Stimulated activated naive CD8-positive, alpha-beta T cell treated with anti-CD3 and anti-CD28 coated beads, Interleukin-15, amount 100 ng/mL, for 72 hours (primary cell): Measurements from ENCODE around the gene ARHGAP32.

Experiments used
- ATAC-seq: fragments of 150-1000 bp; cut with Tn5 transposase; 2 replicates; pipeline ENCODE4 v1.10.0; 2021; ENCODE audit warnings: mild to moderate bottlenecking, moderate library complexity
- DNase-seq, 2 donors: peaks; one replicate each; pipeline ENCODE4 v3.0.0; 2021 to 2022
- H3K27ac Mint-ChIP-seq, 2 donors: one replicate each; pipeline ENCODE4 v1.8.0; 2022; ENCODE audit warnings: mild to moderate bottlenecking in 2 of 2, mixed read lengths in 2 of 2, moderate library complexity in 2 of 2
- H3K27me3 Mint-ChIP-seq: one replicate; pipeline ENCODE4 v1.8.0; 2022; ENCODE audit warnings: mixed read lengths
- H3K4me1 Mint-ChIP-seq: one replicate; pipeline ENCODE4 v1.8.0; 2022; ENCODE audit warnings: mild to moderate bottlenecking, mixed read lengths
- H3K4me3 Mint-ChIP-seq, 2 donors: one replicate each; pipeline ENCODE4 v1.8.0; 2022; ENCODE audit warnings: mild to moderate bottlenecking in 2 of 2, mixed read lengths in 2 of 2, moderate library complexity in 1 of 2
- H3K9me3 Mint-ChIP-seq, 2 donors: one replicate each; pipeline ENCODE4 v1.8.0; 2022; ENCODE audit warnings: mixed read lengths in 2 of 2

ARHGAP32 gene

GRCh38 chr11:128943428-128943976 lies 248.6 kb downstream of the ARHGAP32 start:
- H3K4me3 Mint-ChIP-seq = no peak overlapping the region
- peaks cover 17% of the 10 kb centered on the region for H3K27me3 Mint-ChIP-seq
- H3K27ac Mint-ChIP-seq = peak overlapping the region in 1 of 2 donors; percentile 4
- no peaks in the 10 kb centered on the region for H3K4me1 Mint-ChIP-seq
- H3K9me3 Mint-ChIP-seq = no peaks in the 10 kb centered on the region
- no peak for DNase-seq
- no peak for ATAC-seq

DNA sequence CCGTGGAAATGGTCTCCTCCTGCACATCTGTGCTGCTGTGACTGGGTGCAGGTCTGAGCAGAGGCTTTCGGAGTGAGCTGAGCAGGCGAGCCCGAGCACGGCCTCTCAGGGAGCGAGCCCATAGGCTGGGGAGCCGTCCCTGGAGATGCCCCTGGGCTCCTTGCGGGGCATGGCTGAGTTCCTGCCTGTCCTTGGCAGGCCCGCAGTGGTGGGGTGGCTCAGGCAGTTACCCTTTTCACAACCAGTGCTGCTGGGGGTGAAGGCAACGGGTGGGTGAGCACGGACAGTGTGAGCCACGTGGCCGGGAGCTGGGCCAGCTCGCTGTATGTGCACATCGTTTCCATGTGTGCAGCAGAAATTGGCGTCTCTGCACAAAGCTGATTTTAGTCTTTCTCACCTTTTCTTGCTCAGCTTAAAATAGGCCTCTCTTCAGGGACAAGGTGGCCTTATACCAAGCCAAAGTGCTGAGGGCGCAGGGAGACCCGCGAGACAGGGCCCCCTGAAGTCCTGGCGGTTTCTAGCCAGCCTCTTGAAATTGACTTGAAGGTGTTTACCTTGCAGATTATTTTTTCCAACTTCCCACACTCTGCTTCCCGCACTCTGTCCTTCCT lies 249.2 kb downstream of the ARHGAP32 start, which contains the start of gene TP53AIP1:
TSS of gene TP53AIP1 (minus strand) at position 55 of the 611 bp plus-strand sequence. CDS start 5,053 bp downstream, outside the sequence.
- ATAC-seq (no peak), DNase-seq (no peak)
- no peaks in the 10 kb centered on the region for H3K4me1 Mint-ChIP-seq
- peaks cover 17% of the 10 kb centered on the region for H3K27me3 Mint-ChIP-seq
- no peaks in the 10 kb centered on the region for H3K9me3 Mint-ChIP-seq
- peak within 1 kb of the TSS in 1 of 2 donors; percentile 59 for H3K27ac Mint-ChIP-seq
- H3K4me3 Mint-ChIP-seq = no peak within 1 kb of the TSS

DNA sequence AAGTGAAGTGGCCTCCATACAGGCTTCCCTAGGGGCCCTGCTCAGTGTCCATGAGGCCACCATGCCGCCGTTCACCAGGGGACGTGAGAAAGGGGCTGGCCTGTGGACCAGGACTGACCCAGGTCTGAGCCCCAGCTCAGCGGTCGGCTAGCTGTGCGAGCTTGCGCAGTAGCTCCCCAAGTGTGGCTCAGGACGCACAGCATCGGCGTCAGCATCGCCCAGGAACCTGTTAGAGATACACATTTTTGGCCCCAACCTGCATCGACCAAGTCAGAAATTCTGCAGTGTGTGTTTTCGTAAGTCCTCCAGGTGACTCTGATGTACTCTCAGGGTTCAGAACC lies 249.9 kb downstream of the ARHGAP32 start:
- ATAC-seq (no peak), DNase-seq (no peak)
- H3K9me3 Mint-ChIP-seq = no peaks in the 10 kb centered on the region
- peaks cover 17% of the 10 kb centered on the region for H3K27me3 Mint-ChIP-seq
- peak overlapping the region in 1 of 2 donors; percentile 59 for H3K27ac Mint-ChIP-seq
- H3K4me3 Mint-ChIP-seq = no peak overlapping the region
- H3K4me1 Mint-ChIP-seq = no peaks in the 10 kb centered on the region

DNA sequence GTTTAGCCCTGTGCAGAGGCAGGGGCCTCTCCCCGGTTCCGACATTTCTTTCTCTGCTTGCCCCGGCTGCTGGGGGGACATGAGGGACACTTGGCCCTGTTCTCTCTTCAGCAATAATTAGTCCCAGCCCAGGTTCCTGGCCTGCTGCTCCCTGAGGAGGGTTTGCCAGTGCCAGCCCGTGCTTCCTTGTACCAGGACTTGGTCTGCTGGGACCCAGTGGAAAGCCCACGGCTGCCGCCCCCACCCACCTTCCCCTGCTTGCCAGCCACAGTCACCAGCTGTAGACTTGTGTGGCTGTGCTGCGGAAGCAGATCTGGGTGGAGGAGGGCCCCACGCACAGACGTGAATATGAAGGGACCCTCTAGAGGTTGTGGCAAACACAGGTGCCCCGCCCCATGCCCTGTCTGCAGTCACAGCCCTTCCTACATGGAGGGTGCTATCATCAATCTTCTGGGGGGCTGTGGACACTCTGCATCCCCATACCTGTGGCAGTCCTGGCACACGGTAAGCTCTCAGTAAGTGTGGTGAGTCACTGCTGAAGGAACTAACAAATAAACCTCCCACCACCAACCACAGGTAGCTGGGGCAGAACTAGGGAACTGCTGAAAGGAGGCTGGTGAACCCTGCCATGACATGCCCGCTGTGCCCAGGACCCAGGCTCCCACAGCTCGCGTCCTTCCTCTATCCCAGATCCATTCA lies 250.4 kb downstream of the ARHGAP32 start:
- Mint-ChIP-seq H3K9me3 (no peaks in the 10 kb centered on the region), H3K27me3 (peaks cover 17% of the 10 kb centered on the region), H3K27ac (peak overlapping the region in 1 of 2 donors; percentile 59), H3K4me3 (no peak overlapping the region), H3K4me1 (no peaks in the 10 kb centered on the region)
- DNase-seq = no peak
- no peak for ATAC-seq

DNA sequence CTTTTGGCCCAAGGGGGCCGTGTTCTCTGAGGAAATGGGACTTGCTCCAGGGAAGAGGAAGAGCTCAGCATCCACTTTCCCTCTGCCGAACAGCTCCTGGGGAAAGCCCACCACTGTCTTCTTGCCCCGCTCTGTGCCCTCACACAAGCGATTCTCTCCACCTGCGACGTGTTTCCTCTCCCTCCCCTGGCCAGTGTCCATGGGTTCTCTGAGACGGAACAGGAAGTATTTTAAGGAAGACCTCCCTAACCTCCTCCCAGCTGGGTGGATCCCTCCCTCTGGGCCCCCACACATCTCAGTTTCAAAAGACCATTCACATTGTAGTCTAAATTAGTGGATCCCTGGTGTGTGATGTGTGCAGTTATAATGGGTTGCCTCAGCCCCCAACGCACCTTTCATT lies 251.0 kb downstream of the ARHGAP32 start:
- DNase-seq (no peak), ATAC-seq (no peak)
- Mint-ChIP-seq H3K9me3 (no peaks in the 10 kb centered on the region), H3K27me3 (peaks cover 17% of the 10 kb centered on the region), H3K4me3 (no peak overlapping the region), H3K27ac (no peak overlapping the region), H3K4me1 (no peaks in the 10 kb centered on the region)

DNA sequence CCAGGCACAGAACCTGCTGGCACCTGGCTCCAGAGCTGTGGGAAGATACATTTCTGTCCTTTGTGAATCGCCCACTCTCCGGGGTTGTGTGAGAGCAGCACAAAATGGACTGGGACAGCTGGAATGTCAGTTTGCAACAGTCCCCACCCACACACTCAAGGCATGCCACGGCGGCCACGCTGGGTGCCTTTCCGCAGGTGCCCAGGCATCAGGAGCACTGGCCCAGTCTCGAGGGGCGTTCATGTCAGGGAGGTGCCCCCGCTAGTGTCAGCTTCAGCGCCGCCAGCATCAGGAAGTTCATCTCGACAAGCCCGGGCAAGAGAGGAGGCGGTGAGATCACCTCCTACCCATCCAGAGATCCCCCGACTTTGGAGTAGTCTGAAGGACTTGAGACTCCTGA lies 251.5 kb downstream of the ARHGAP32 start:
- ATAC-seq (no peak), DNase-seq (no peak)
- Mint-ChIP-seq H3K27me3 (peaks cover 14% of the 10 kb centered on the region), H3K4me1 (no peaks in the 10 kb centered on the region), H3K9me3 (no peaks in the 10 kb centered on the region), H3K27ac (no peak overlapping the region), H3K4me3 (no peak overlapping the region)

DNA sequence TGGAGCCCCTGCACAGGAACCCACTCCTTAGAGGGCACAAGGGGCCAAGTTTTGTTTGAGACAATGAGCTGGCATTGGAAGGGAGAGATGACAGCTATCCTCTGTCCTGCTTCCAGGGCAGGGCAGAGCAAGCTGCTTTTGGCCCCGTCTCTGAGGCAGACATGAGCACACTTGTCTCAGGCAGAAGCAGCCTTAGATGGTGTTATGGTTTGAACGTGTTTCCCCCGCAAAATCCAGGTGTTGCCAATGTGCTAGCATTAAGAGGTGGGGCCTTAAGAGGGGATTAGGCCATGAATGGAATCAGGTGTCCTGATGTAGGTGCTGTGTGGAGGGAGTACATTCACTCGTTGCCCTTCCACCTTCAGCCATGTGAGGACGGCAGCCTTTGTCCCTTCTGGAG lies 252.0 kb downstream of the ARHGAP32 start:
- ATAC-seq = no peak
- no peak overlapping the region for H3K4me3 Mint-ChIP-seq

GRCh38 chr11:128939591-128939990 lies 252.5 kb downstream of the ARHGAP32 start:
- H3K4me3 Mint-ChIP-seq = no peak overlapping the region
- H3K27ac Mint-ChIP-seq = no peak overlapping the region
- no peaks in the 10 kb centered on the region for H3K9me3 Mint-ChIP-seq
- ATAC-seq (no peak), DNase-seq (no peak)
- H3K27me3 Mint-ChIP-seq = peaks cover 3% of the 10 kb centered on the region
- no peaks in the 10 kb centered on the region for H3K4me1 Mint-ChIP-seq

More for the DNA sequence above, 252.0 kb downstream of the ARHGAP32 start:
- no peaks in the 10 kb centered on the region for H3K9me3 Mint-ChIP-seq
- H3K4me1 Mint-ChIP-seq = no peaks in the 10 kb centered on the region
- peak overlapping the region in 1 of 2 donors; percentile 12 for H3K27ac Mint-ChIP-seq
- DNase-seq = no peak
- peaks cover 9% of the 10 kb centered on the region for H3K27me3 Mint-ChIP-seq

GRCh38 chr11:128938156-128938885 lies 253.8 kb downstream of the ARHGAP32 start:
- H3K4me1 Mint-ChIP-seq = no peaks in the 10 kb centered on the region
- no peak overlapping the region for H3K27ac Mint-ChIP-seq
- DNase-seq = no peak
- H3K9me3 Mint-ChIP-seq = no peaks in the 10 kb centered on the region
- H3K4me3 Mint-ChIP-seq = no peak overlapping the region
- H3K27me3 Mint-ChIP-seq = no peaks in the 10 kb centered on the region
- ATAC-seq = no peak

GRCh38 chr11:128937480-128937879 lies 254.6 kb downstream of the ARHGAP32 start:
- DNase-seq (no peak), ATAC-seq (no peak)
- no peaks in the 10 kb centered on the region for H3K27me3 Mint-ChIP-seq
- H3K4me3 Mint-ChIP-seq = no peak overlapping the region
- H3K4me1 Mint-ChIP-seq = no peaks in the 10 kb centered on the region
- no peak overlapping the region for H3K27ac Mint-ChIP-seq
- no peaks in the 10 kb centered on the region for H3K9me3 Mint-ChIP-seq

DNA sequence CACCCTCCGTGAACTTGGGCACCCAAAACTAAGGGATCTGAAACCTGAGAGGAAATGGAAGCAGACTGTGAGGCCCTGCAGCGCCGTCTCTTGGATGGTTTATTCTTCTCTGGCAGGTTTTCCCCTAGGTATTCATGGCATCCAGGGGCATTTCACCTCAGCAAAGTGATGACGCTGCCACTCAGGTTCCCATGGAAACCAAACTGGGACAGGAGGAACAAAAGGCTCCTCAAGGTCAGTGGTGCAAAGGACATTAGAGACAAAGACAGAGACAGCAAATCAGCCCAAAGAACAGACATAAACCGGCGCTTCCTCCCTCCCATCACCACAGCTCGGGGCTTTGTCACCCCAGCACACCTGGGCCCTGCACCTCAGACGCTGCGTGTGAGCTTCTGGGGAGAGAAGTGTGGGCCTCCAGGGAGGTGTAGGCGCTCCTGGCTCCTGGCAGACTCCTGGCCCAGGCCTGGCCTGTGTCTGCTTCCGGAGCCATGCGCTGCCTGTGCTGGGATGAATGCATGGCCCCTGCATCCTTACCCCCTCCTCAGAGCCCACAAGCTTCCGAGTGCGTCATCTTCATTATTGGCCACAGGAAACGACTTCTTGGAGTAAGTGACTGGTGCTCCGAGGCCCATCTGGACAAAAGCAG lies 255.4 kb downstream of the ARHGAP32 start:
- H3K4me3 Mint-ChIP-seq = no peak overlapping the region
- H3K4me1 Mint-ChIP-seq = no peaks in the 10 kb centered on the region
- H3K27me3 Mint-ChIP-seq = no peaks in the 10 kb centered on the region
- DNase-seq (no peak), ATAC-seq (no peak)
- no peak overlapping the region for H3K27ac Mint-ChIP-seq
- H3K9me3 Mint-ChIP-seq = no peaks in the 10 kb centered on the region

DNA sequence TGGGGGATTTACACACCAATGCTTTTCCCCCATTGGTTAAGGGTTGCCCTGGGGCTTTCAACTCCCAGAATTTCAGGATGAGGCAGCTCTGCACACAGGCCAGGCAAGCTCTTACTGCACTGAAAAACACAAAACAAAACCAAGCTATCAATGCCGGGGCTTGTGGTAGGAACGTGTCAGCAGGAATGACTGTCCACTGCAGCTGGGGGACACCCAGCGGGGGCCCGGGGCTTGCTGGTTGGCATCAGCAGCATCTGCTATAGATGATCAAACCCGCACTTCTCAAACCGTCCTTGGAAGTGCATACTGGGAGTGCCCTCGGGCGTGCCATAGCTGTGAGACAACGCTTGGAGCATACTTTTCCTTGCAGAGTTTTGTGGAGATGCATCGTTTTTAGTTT lies 257.2 kb downstream of the ARHGAP32 start:
- H3K27me3 Mint-ChIP-seq = no peaks in the 10 kb centered on the region
- ATAC-seq (no peak), DNase-seq (no peak)
- H3K9me3 Mint-ChIP-seq = no peaks in the 10 kb centered on the region
- no peaks in the 10 kb centered on the region for H3K4me1 Mint-ChIP-seq
- no peak overlapping the region for H3K4me3 Mint-ChIP-seq
- no peak overlapping the region for H3K27ac Mint-ChIP-seq

DNA sequence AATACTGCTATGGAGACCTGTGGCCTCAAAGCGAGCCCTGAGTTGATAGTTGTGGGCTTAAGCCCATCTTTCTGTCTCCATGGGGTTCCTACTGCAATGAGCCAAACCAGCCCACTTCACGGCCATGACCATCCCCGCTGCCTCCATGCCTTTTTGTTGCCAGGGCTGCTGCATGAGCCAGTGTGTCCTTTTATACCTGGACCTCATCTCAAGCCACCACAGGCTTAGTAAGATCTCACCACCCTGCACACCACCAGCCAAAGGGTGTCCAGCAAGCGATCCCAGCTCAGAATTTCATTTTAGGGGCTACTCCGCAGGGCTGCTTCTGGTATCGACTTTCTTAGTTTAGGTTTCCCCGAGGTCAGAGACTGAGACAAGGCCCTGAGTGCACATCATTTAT lies 257.8 kb downstream of the ARHGAP32 start:
- no peaks in the 10 kb centered on the region for H3K27me3 Mint-ChIP-seq
- H3K4me1 Mint-ChIP-seq = peaks cover 5% of the 10 kb centered on the region
- H3K4me3 Mint-ChIP-seq = no peak overlapping the region
- no peaks in the 10 kb centered on the region for H3K9me3 Mint-ChIP-seq
- H3K27ac Mint-ChIP-seq = no peak overlapping the region
- ATAC-seq (no peak), DNase-seq (no peak)

GRCh38 chr11:128933481-128934178 lies 258.5 kb downstream of the ARHGAP32 start:
- DNase-seq = no peak
- ATAC-seq = no peak
- Mint-ChIP-seq H3K4me3 (no peak overlapping the region), H3K27me3 (no peaks in the 10 kb centered on the region), H3K9me3 (no peaks in the 10 kb centered on the region), H3K27ac (no peak overlapping the region), H3K4me1 (peaks cover 12% of the 10 kb centered on the region)

DNA sequence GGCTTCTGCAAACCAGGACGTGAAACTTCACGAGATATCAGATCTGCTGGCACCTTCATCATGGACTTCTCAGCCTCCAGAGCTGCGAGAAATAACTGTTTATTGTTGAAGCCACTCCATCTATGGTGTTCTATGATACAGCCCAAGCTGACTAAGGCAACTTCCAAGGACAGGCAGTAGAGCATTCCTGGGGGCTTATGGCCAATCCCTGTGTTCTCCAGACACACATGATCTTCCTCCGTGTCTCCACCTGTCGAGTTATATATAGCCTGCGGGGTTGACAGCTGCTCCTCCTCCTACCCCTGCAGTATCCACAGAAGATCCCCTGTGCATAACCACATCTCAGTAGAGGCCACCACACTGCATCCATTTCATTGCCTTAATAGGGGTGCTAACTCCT lies 260.5 kb downstream of the ARHGAP32 start:
- Mint-ChIP-seq H3K4me3 (no peak overlapping the region), H3K27ac (no peak overlapping the region), H3K27me3 (no peaks in the 10 kb centered on the region), H3K4me1 (peaks cover 22% of the 10 kb centered on the region), H3K9me3 (no peaks in the 10 kb centered on the region)
- no peak for DNase-seq
- no peak for ATAC-seq
